ENCODE measurements around the gene AMIGO3. TPM values are rescaled to one million over a fixed set of nuclear protein-coding genes. Genes with fewer than 3 reads are reported as not detected.
"Not testable (repeated sequence)": the region's sequence is repeated elsewhere in the genome, so short reads cannot be mapped to it uniquely, and the experiment has no call there.

Gene AMIGO3
- polyA plus RNA-seq, 4 donors: 0.94 to 2.6 (median 1.3) TPM

DNA sequence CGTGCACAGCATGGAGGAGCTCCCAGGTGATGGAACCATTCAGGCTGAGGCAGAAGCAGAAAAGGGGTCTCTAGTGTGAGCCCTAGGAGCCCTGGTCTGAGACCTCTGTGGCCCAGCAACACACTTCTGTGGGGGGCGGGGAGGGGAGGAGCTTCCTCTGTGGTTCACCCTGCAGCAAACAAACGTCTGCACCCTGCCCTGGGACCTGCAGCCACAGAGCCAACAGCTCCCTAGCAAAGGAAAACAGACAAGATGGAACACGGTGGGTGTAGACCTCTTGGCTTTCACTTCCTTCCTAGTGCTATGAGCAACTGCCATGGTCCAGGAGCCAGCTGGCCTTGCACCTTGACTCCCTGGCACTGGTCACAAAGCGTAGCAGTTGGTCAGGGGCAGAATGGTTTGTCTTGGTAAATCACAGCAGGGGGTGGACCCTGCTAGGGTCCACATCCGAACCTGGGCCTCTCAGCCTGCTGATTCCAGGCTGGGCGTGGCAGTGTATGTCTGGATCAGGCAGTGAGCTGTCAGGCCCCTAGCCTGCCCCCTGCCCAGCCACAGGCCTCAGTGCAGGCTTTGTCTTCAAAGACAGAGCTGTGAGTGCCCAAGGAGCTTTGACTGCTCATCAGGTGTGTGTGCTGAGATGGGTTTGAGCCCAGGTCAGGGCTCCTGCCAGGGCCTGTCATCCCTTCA lies 6.7 kb downstream of the AMIGO3 start:
- no peak for DNase-seq (ENCODE audit: low read depth in 4 of 4, low spot score in 3 of 4)

- DNase-seq (ENCODE audit: low read depth in 4 of 4, low spot score in 3 of 4): no peak
Measured at GRCh38 chr3:49712166-49712565, 7.3 kb downstream of the AMIGO3 start.

DNA sequence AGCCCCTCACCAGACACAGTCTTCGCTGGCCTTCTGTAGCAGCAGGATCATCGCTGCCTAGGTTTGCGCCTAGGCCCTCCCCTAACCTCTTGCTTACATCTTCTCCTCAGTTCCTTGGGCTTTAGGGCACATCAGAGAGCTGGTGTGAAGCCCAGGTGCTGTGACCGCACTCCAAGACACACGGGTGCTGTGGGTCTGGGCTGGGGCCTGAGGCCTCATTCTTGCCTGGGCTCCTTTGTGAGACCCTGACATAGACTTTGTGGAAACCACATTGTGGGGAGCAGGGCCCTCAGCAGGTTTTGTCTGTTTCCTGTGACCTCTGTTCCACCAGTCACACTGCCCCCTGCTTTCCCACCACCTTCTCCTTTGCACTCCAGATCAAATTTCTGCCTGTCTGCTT lies 8.0 kb downstream of the AMIGO3 start:
- no peak for DNase-seq (ENCODE audit: low read depth in 4 of 4, low spot score in 3 of 4)

DNA sequence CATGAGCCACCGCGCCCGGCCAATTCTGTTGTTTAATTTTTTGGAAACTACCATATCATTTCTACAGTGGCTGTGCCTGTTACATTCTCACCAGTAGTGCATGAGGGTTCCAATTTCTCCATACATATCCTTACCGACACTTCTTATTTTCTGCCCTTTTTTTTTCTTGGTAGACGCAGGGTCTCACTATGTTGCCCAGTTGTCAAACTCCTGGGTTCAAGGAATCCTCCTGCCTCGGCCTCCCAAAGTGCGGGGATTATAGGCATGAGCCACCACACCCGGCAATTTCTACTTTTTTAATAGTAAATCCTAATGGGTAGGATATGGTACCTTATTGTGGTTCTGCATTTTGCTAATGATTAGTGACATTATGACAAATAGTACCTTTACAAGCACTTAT lies 9.6 kb downstream of the AMIGO3 start:
- DNase-seq (ENCODE audit: low read depth in 4 of 4, low spot score in 3 of 4): no peak

DNA sequence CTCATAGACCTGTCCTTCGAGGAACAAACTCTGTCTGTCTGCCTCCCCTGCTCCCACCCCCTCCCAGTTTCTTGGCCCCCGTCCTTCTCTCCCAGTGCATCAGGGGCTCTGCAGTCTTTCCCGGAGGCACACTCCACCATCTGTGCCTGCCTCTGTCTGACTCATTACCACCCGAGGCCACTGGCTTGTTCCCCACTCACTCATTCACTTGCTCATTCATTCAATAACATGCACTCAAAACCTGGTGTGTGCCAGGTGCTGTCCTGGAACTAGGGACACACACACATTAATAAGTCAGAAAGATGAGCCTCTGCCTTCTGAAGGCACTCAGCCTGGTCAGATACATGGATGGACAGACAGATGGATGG lies 12.4 kb downstream of the AMIGO3 start:
- no peak for DNase-seq (ENCODE audit: low read depth in 4 of 4, low spot score in 3 of 4)

DNA sequence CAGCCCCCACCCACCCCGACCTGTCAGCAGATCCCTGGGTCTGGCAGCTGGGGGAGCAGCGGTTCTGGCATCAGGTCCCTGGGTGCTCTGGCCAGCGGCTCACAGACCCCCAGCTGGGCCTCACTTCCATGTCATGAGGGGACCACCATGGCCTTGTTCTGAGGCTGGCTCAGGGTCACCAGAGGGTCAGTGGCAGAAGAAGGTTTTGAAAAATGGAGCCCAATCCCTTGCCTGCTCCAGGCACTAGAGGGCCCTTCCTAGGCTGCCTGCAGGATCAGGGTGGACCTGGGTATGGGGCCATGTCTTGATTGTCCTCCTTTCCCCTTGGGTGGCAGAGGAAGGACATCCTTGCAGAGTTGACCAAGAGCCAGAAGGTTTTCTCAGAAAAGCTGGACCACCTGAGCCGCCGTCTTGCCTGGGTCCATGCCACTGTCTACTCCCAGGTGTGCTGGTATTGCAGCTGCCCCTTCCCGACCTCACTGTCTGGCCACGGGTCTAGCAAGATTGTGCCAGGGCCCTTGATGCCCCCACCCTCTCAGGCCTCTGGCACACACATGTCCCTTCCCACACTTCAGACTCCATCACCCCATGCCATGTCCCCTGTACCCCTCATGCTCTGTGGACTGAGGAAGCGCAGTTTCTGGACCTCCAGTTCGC lies 12.9 kb downstream of the AMIGO3 start:
- DNase-seq (ENCODE audit: low read depth in 4 of 4, low spot score in 3 of 4): no peak

GRCh38 chr3:49705390-49705960 lies 14.0 kb downstream of the AMIGO3 start:
- no peak for DNase-seq (ENCODE audit: low read depth in 4 of 4, low spot score in 3 of 4)

- no peak for DNase-seq (ENCODE audit: low read depth in 4 of 4, low spot score in 3 of 4)
Measured at GRCh38 chr3:49704629-49705028, 14.9 kb downstream of the AMIGO3 start.

GRCh38 chr3:49703956-49704355 lies 15.5 kb downstream of the AMIGO3 start:
- DNase-seq (ENCODE audit: low read depth in 4 of 4, low spot score in 3 of 4): no peak

- DNase-seq (ENCODE audit: low read depth in 4 of 4, low spot score in 3 of 4): no peak
Measured at GRCh38 chr3:49703443-49703927, 16.0 kb downstream of the AMIGO3 start.

GRCh38 chr3:49702672-49703071 lies 16.8 kb downstream of the AMIGO3 start:
- no peak for DNase-seq (ENCODE audit: low read depth in 4 of 4, low spot score in 3 of 4)

DNA sequence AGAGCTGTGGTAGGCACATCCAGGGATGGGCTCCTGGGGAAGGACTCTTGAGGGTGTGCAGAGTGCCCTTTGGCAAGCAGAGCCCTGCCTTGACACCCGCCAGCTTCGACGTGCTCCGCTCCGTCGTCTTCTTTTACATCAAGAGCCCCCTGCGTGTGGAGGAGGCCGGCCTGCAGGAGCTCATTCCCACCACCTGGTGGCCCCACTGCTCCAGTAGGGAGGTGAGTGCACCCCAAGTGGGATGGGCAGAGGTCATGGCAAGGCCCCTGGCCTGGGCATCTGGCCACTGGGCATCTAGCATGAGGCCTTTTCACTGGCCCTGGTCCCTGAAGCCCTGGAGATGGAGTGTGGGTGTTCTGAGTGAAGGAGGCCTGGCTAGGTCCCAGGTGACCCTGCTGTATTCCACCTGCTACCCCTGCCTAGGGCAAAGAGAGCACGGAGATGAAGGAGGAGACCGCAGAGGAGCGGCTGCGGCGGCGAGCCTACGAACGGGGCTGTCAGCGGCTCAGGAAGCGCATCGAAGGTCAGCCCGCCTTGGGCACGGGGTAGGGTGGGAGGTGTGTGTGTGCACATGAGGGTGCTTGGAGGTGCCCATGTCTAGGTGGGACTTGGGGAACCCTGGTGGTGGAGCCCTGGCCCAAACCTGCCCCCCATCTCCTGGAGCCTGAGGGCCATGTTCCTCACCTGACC lies 18.0 kb downstream of the AMIGO3 start:
- DNase-seq (ENCODE audit: low read depth in 4 of 4, low spot score in 3 of 4): no peak

DNA sequence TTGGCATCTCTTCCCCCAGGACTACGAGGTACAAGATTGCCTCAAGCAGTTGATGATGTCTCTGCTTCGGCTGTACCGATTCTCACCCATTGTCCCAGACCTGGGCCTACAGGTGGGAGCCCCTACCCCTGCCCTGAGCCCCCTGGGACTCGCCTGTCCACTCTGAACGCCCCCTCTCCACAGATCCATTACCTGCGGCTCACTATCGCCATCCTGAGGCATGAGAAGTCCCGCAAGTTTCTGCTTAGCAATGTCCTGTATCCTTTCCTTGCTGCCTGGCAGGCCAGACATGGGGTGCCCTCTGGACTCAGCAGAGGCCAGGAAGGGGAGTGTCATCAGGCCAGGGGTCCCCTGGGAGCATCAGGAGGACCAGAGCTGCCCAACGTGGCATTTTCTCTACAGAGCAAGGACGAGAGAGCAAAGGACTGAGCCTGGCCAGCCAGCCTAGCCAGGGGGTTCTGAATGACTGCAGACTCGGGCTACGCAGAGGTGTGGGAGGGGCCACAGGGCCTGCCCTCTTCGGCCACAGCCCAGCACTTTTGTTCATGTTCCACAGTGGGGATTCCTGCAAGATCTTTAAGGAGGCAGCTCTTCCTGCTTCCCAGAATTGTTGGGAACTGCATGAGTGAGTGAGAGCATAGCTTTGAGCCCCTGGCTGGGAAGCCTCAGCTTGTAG lies 18.9 kb downstream of the AMIGO3 start:
- DNase-seq (ENCODE audit: low read depth in 4 of 4, low spot score in 3 of 4): no peak

DNA sequence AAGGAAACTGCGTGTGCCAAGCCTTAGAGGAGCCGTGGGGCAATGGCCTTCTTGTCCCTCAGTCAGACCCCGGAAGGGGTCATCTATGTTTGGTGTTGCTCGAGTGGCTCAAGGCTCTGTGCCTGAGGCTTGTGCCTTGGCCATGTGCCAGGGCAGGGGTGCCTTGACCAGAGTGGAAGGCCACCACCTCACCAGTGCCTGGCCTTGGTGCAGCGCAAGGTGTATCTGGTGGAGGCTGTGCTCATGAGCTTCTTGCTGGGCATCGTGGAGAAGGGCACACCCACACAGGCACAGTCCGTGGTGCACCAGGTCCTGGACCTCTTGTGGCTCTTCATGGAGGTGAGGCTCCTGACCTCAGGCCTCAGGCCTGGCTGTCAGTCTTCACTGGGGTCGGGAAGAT lies 19.5 kb downstream of the AMIGO3 start:
- no peak for DNase-seq (ENCODE audit: low read depth in 4 of 4, low spot score in 3 of 4)

DNA sequence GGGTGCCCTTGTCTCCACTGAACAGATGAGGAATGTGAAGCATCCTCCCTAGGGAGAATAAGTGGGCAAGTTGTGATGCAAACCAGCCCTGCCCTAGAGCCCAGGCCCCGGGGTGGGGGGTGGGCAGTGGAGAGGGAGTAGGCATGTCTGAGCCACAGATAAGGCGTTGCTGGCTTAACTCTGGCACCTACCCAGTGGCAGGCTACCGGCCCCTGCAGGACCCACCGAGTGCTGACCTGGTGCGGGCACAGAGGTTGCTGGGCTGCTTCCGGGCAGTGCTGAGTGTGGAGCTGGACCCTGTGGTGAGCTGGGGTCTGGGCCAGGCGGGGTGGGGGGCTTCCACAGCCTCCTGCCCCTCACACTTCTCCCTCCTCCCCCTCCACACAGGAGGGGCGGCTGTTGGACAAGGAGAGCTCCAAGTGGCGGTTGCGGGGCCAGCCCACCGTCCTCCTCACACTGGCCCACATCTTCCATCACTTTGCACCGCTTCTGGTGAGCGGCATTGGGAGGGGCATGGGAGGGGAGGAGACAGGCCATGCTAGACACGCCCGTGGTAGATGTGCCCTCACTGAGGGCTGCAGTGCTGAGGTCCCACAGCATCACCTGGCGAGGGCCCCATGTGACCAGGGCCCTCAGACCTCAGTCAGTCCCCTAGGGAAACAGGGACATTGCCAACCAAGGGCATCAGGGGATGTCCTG lies 20.1 kb downstream of the AMIGO3 start:
- no peak for DNase-seq (ENCODE audit: low read depth in 4 of 4, low spot score in 3 of 4)

DNA sequence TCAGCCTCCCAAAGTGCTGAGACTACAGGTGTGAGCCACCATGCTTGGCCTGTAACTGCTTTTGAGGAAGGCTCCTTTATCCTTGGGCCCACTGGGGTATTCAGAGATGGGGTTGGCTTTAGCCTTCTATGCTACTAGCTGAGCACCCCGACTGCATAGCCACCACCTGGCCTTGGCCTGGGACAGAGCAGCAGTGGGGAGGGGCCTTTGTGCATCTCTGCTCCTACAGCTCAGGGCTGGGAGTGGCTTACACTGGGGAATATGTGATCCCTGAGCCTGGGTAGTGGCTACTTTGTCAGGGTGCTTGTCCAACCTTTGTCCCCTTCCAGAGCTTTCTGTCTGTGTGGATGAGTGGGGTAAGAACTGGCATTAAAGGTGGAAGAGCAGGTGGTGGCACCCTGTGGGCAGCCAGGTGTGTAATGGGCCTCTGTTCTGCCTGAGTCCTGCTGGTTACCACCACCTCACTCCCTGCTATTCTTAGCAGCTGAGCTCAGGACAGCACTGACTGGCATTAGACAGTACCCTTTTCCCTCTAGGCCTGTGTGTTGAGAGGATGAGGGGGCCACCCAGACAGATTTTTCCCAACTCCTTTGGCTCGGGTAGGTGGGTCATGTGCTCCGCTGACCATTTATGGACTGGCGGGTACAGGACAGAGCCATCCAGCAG lies 24.0 kb downstream of the AMIGO3 start:
- not testable (repeated sequence) for DNase-seq (ENCODE audit: low read depth in 4 of 4, low spot score in 3 of 4)

- not testable (repeated sequence) for DNase-seq (ENCODE audit: low read depth in 4 of 4, low spot score in 3 of 4)
Measured at GRCh38 chr3:49694409-49695070, 24.9 kb downstream of the AMIGO3 start.

- DNase-seq (ENCODE audit: low read depth in 4 of 4, low spot score in 3 of 4): not testable (repeated sequence)
Measured at GRCh38 chr3:49691481-49691880, 28.0 kb downstream of the AMIGO3 start.

DNA sequence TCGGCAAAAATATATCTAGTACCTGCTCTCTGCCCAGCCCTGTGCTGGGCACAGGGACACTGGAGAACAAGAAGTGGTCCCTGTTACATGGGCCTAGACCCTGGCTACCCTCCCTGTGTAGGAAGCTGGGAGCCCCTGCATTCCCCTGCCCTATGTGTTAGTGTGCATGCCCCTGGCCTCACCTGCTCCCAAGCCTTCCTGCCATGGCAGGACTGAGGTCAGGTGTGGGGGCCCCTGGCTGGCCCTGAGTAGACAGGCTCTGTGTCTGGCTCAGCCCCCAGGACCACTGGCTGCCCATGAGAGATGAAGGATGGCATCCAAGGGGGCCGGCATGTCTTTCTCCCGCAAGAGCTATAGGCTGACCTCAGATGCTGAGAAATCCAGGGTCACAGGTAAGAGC lies 28.6 kb downstream of the AMIGO3 start:
- DNase-seq (ENCODE audit: low read depth in 4 of 4, low spot score in 3 of 4): not testable (repeated sequence)

Measured in right renal pelvis (tissue), 4 donors.